Measurements from ENCODE around the gene URB1.

Gene URB1

GRCh38 chr21:32410916-32411315, 18.1 kb upstream of the URB1 start:
- TF ChIP-seq ZNF791 (tag by site-specific recombination; IDR thresholded peaks at IDR 0.05) = no peak
- no peak for TF ChIP-seq ZNF624 (tag by site-specific recombination; IDR thresholded peaks at IDR 0.05)
- TF ChIP-seq EGR2 (tag by site-specific recombination; IDR thresholded peaks at IDR 0.05; ENCODE audit: low read depth) = no peak
- Histone ChIP-seq H3K9me3 (ENCODE audit: control insufficient read depth, insufficient read depth, low read depth, low read length) (no peaks in the 10 kb centered on the region), H3K36me3 (ENCODE audit: control insufficient read depth in 2 of 2, insufficient read depth in 1 of 2, low read length in 2 of 2) (no peaks in the 10 kb centered on the region), H3K4me1 (ENCODE audit: control insufficient read depth, insufficient read depth, low read length) (peaks cover 13% of the 10 kb centered on the region), H3K4me3 (ENCODE audit: low read depth, low read length) (no peak overlapping the region), H3K27ac (ENCODE audit: extremely low read depth, low read depth, low read length) (no peak overlapping the region)
- CTCF ChIA-PET = interaction anchor here (0.7 to 12.7 kb wide), 5 partner anchors 8 to 291 kb away, joined by 3 to 209 read pairs (median 4); no protein-coding TSS in a partner anchor
- POLR2A ChIA-PET = no interaction called here

- Histone ChIP-seq H3K4me1 (ENCODE audit: control insufficient read depth, insufficient read depth, low read length) (peaks cover 13% of the 10 kb centered on the region), H3K9me3 (ENCODE audit: control insufficient read depth, insufficient read depth, low read depth, low read length) (no peaks in the 10 kb centered on the region), H3K4me3 (ENCODE audit: low read depth, low read length) (no peak overlapping the region), H3K36me3 (ENCODE audit: control insufficient read depth in 2 of 2, insufficient read depth in 1 of 2, low read length in 2 of 2) (no peaks in the 10 kb centered on the region), H3K27ac (ENCODE audit: extremely low read depth, low read depth, low read length) (no peak overlapping the region)
- CTCF ChIA-PET = interaction anchor here (0.7 to 12.7 kb wide), 4 partner anchors 9 to 290 kb away, joined by 3 to 209 read pairs (median 4); no protein-coding TSS in a partner anchor
- TF ChIP-seq ZNF148 (tag by site-specific recombination; IDR thresholded peaks at IDR 0.05; ENCODE audit: borderline replicate concordance) (no peak), ZFP3 (tag by site-specific recombination; IDR thresholded peaks at IDR 0.05; ENCODE audit: low read depth) (no peak), IKZF3 (tag by site-specific recombination; IDR thresholded peaks at IDR 0.05) (no peak), ZNF449 (tag by site-specific recombination; IDR thresholded peaks at IDR 0.05) (no peak), ZNF530 (tag by site-specific recombination; IDR thresholded peaks at IDR 0.05; ENCODE audit: low read depth) (no peak), ZNF416 (tag by site-specific recombination; IDR thresholded peaks at IDR 0.05) (no peak), ZNF701 (tag by site-specific recombination; IDR thresholded peaks at IDR 0.05) (no peak)
- POLR2A ChIA-PET = no interaction called here
Observed at GRCh38 chr21:32410291-32410690, 17.5 kb upstream of the URB1 start.

- CTCF ChIA-PET = interaction anchor here (0.6 to 12.7 kb wide), 7 partner anchors 8 to 194 kb away, joined by 3 to 209 read pairs (median 4); no protein-coding TSS in a partner anchor
- Histone ChIP-seq H3K4me1 (ENCODE audit: control insufficient read depth, insufficient read depth, low read length) (no peaks in the 10 kb centered on the region), H3K4me3 (ENCODE audit: low read depth, low read length) (no peak overlapping the region), H3K36me3 (ENCODE audit: control insufficient read depth in 2 of 2, insufficient read depth in 1 of 2, low read length in 2 of 2) (no peaks in the 10 kb centered on the region), H3K27ac (ENCODE audit: extremely low read depth, low read depth, low read length) (no peak overlapping the region), H3K9me3 (ENCODE audit: control insufficient read depth, insufficient read depth, low read depth, low read length) (no peaks in the 10 kb centered on the region)
- POLR2A ChIA-PET = no interaction called here
- TF ChIP-seq ZNF530 (tag by site-specific recombination; IDR thresholded peaks at IDR 0.05; ENCODE audit: low read depth) (no peak), ZNF629 (tag by site-specific recombination; IDR thresholded peaks at IDR 0.05) (no peak), ZNF473 (tag by site-specific recombination; IDR thresholded peaks at IDR 0.05) (no peak), ZNF175 (tag by site-specific recombination; IDR thresholded peaks at IDR 0.05) (no peak), ZNF777 (tag by site-specific recombination; IDR thresholded peaks at IDR 0.05; ENCODE audit: borderline replicate concordance) (no peak), ZNF280D (tag by site-specific recombination; IDR thresholded peaks at IDR 0.05) (no peak), ZNF48 (tag by site-specific recombination; IDR thresholded peaks at IDR 0.05) (no peak), ZNF223 (tag by site-specific recombination; IDR thresholded peaks at IDR 0.05) (no peak), ZNF423 (tag by site-specific recombination; IDR thresholded peaks at IDR 0.05) (no peak), PRDM6 (tag by site-specific recombination; IDR thresholded peaks at IDR 0.05) (no peak), ZNF112 (tag by site-specific recombination; IDR thresholded peaks at IDR 0.05) (no peak), ZNF792 (tag by site-specific recombination; IDR thresholded peaks at IDR 0.05) (no peak)
Observed at GRCh38 chr21:32406405-32406804, 13.6 kb upstream of the URB1 start.

Data from HEK293 (cell line).